Measurements from ENCODE around the gene CR2. TPM values are rescaled to one million over a fixed set of nuclear protein-coding genes. Genes with fewer than 3 reads are reported as not detected.

Gene CR2
- total RNA-seq, 2 donors from 2014 or later, result 0.05 to 0.35 TPM

- TF ChIP-seq CTCF (IDR thresholded peaks at IDR 0.05), result no peak
- Histone ChIP-seq H3K9ac (ENCODE audit: low read depth in 2 of 2, low read length in 2 of 2) (no peak overlapping the region), H3K4me3 (no peak overlapping the region), H3K27me3 (no peaks in the 10 kb centered on the region), H3K9me3 (no peaks in the 10 kb centered on the region), H3K36me3 (no peaks in the 10 kb centered on the region), H3K4me1 (no peaks in the 10 kb centered on the region), H3K27ac (no peak overlapping the region)
- intact Hi-C loops (cut with DNase I), result no loop called here
- DNase-seq, result no peak
Observed at GRCh38 chr1:207423560-207424292, 30.4 kb upstream of the CR2 start.

- H3K36me3 ChIP-seq, result no peaks in the 10 kb centered on the region
- no peak for TF ChIP-seq CTCF (IDR thresholded peaks at IDR 0.05)
- no peak overlapping the region for H3K27ac ChIP-seq
- intact Hi-C loops (cut with DNase I), result no loop called here
- no peaks in the 10 kb centered on the region for H3K4me1 ChIP-seq
- no peak overlapping the region for H3K4me3 ChIP-seq
- no peak for DNase-seq
- H3K9me3 ChIP-seq, result no peaks in the 10 kb centered on the region
- H3K27me3 ChIP-seq, result no peaks in the 10 kb centered on the region
- H3K9ac ChIP-seq (ENCODE audit: low read depth in 2 of 2, low read length in 2 of 2), result no peak overlapping the region
Observed at GRCh38 chr1:207424570-207425131, 29.5 kb upstream of the CR2 start.

- H3K27ac ChIP-seq, result no peak overlapping the region
- DNase-seq, result no peak
- H3K9me3 ChIP-seq, result no peaks in the 10 kb centered on the region
Observed at GRCh38 chr1:207427832-207428585, 26.1 kb upstream of the CR2 start.

GRCh38 chr1:207428783-207429182, 25.3 kb upstream of the CR2 start:
- no peak overlapping the region for H3K27ac ChIP-seq
- H3K9ac ChIP-seq (ENCODE audit: low read depth in 2 of 2, low read length in 2 of 2), result no peak overlapping the region
- H3K9me3 ChIP-seq, result no peaks in the 10 kb centered on the region
- no peak for DNase-seq
- no peak overlapping the region for H3K4me3 ChIP-seq
- H3K27me3 ChIP-seq, result no peaks in the 10 kb centered on the region
- H3K36me3 ChIP-seq, result no peaks in the 10 kb centered on the region
- intact Hi-C loops (cut with DNase I), result no loop called here
- no peaks in the 10 kb centered on the region for H3K4me1 ChIP-seq
- no peak for TF ChIP-seq CTCF (IDR thresholded peaks at IDR 0.05)

More at GRCh38 chr1:207427832-207428585, 26.1 kb upstream of the CR2 start:
- no peaks in the 10 kb centered on the region for H3K4me1 ChIP-seq
- TF ChIP-seq CTCF (IDR thresholded peaks at IDR 0.05), result no peak
- H3K4me3 ChIP-seq, result no peak overlapping the region
- H3K9ac ChIP-seq (ENCODE audit: low read depth in 2 of 2, low read length in 2 of 2), result no peak overlapping the region
- H3K27me3 ChIP-seq, result no peaks in the 10 kb centered on the region
- intact Hi-C loops (cut with DNase I), result no loop called here
- H3K36me3 ChIP-seq, result no peaks in the 10 kb centered on the region

GRCh38 chr1:207429963-207430362, 24.2 kb upstream of the CR2 start:
- intact Hi-C loops (cut with DNase I), result no loop called here
- no peak for DNase-seq
- H3K27me3 ChIP-seq, result no peaks in the 10 kb centered on the region
- TF ChIP-seq CTCF (IDR thresholded peaks at IDR 0.05), result no peak
- H3K4me3 ChIP-seq, result no peak overlapping the region
- no peaks in the 10 kb centered on the region for H3K9me3 ChIP-seq
- no peaks in the 10 kb centered on the region for H3K4me1 ChIP-seq
- H3K9ac ChIP-seq (ENCODE audit: low read depth in 2 of 2, low read length in 2 of 2), result no peak overlapping the region
- no peaks in the 10 kb centered on the region for H3K36me3 ChIP-seq
- H3K27ac ChIP-seq, result no peak overlapping the region

Measured in colonic mucosa (tissue), 4 donors.